HEK293 (cell line): ENCODE measurements around the gene ZNF790.

Experiments used
- CTCF ChIA-PET: fragments of 350-600 bp; formaldehyde crosslinking; extraction: SDS; loops from one replicate; lab custom pipeline; 2021; ENCODE audit warnings: antibody characterized with exemption; lab: Yijun Ruan, JAX
- POLR2A ChIA-PET: fragments of 300-600 bp; formaldehyde crosslinking; extraction: SDS; loops from one replicate; lab custom pipeline; 2020; ENCODE audit warnings: antibody characterized with exemption, inconsistent platforms; lab: Yijun Ruan, JAX
- H3K27ac ChIP-seq: fragments of 200-500 bp; sonication (Bioruptor generic); 2 replicates; pipeline ENCODE4 v1.5.1; 2014; ENCODE audit warnings: low read depth, low read length, control low read depth, inconsistent platforms; ENCODE audit errors: extremely low read depth
- H3K36me3 ChIP-seq, 2 experiments: fragments of 200-500 bp in 1 of 2; sonication (Bioruptor generic) in 1 of 2; 1 replicate in 1 of 2; 2 replicates in 1 of 2; pipeline ENCODE4 v1.5.1; 2014 to 2017; ENCODE audit warnings: inconsistent platforms in 2 of 2, low read length in 2 of 2; ENCODE audit not compliant: control insufficient read depth in 2 of 2, insufficient read depth in 1 of 2
- H3K4me1 ChIP-seq: fragments of 200-500 bp; sonication (Bioruptor generic); 2 replicates; pipeline ENCODE4 v1.5.1; 2014; ENCODE audit warnings: mild to moderate bottlenecking, low read length, inconsistent platforms; ENCODE audit not compliant: control insufficient read depth, insufficient read depth
- H3K4me3 ChIP-seq: 2 replicates; pipeline ENCODE4 v1.5.1; 2011; ENCODE audit warnings: low read depth, mild to moderate bottlenecking, control low read depth, low read length, moderate library complexity
- H3K9me3 ChIP-seq: fragments of 200-500 bp; sonication (Bioruptor generic); 2 replicates; pipeline ENCODE4 v1.5.1; 2014; ENCODE audit warnings: low read depth, low read length, inconsistent platforms; ENCODE audit not compliant: control insufficient read depth, insufficient read depth
- HOXA7 ChIP-seq: sonication (generic); formaldehyde crosslinking; IDR thresholded peaks from 2 replicates; pipeline ENCODE4 v1.8.1; 2022; ENCODE audit warnings: missing genetic modification reagents, borderline replicate concordance
- KLF9 ChIP-seq: fragments of 450-650 bp; formaldehyde crosslinking; IDR thresholded peaks from 2 replicates; pipeline ENCODE4 v1.5.1; 2016; ENCODE audit warnings: missing biosample characterization, missing genetic modification characterization, low read depth
- MEIS1 ChIP-seq: sonication (generic); formaldehyde crosslinking; IDR thresholded peaks from 2 replicates; pipeline ENCODE4 v1.8.1; 2022; ENCODE audit warnings: missing genetic modification reagents, mild to moderate bottlenecking, borderline replicate concordance
- OVOL3 ChIP-seq: fragments of 450-650 bp; formaldehyde crosslinking; IDR thresholded peaks from 2 replicates; pipeline ENCODE4 v1.5.1; 2016; ENCODE audit warnings: missing biosample characterization, missing genetic modification characterization
- SCRT2 ChIP-seq: fragments of 450-650 bp; formaldehyde crosslinking; IDR thresholded peaks from 2 replicates; pipeline ENCODE4 v1.5.1; 2016; ENCODE audit warnings: missing biosample characterization, missing genetic modification characterization
- SETDB1 ChIP-seq: IDR thresholded peaks from one replicate; pipeline ENCODE4 v1.6.1; 2017; ENCODE audit warnings: mild to moderate bottlenecking, low read length, moderate library complexity, mixed read lengths; ENCODE audit not compliant: insufficient read length
- ZBTB20 ChIP-seq: fragments of 450-650 bp; formaldehyde crosslinking; IDR thresholded peaks from 2 replicates; pipeline ENCODE4 v1.5.1; 2016; ENCODE audit warnings: missing biosample characterization, missing genetic modification characterization
- ZBTB48 ChIP-seq: fragments of 450-650 bp; formaldehyde crosslinking; IDR thresholded peaks from 2 replicates; pipeline ENCODE4 v1.5.1; 2016; ENCODE audit warnings: missing biosample characterization, missing genetic modification characterization
- ZNF10 ChIP-seq: fragments of 450-650 bp; formaldehyde crosslinking; IDR thresholded peaks from 2 replicates; pipeline ENCODE4 v1.5.1; 2017; ENCODE audit warnings: missing biosample characterization, missing genetic modification characterization
- ZNF174 ChIP-seq: fragments of 450-650 bp; formaldehyde crosslinking; IDR thresholded peaks from 2 replicates; pipeline ENCODE4 v1.5.0; 2017; ENCODE audit warnings: missing biosample characterization, mild to moderate bottlenecking, missing genetic modification characterization
- ZNF175 ChIP-seq: fragments of 450-650 bp; formaldehyde crosslinking; IDR thresholded peaks from 2 replicates; pipeline ENCODE4 v1.5.1; 2016; ENCODE audit warnings: missing biosample characterization, missing genetic modification characterization
- ZNF211 ChIP-seq: fragments of 450-650 bp; formaldehyde crosslinking; IDR thresholded peaks from 2 replicates; pipeline ENCODE4 v1.5.1; 2016; ENCODE audit warnings: low read depth, missing biosample characterization, missing genetic modification characterization
- ZNF274 ChIP-seq, 2 experiments: fragments of 200-500 bp in 1 of 2; fragments of 450-650 bp in 1 of 2; sonication (Bioruptor generic) in 1 of 2; formaldehyde crosslinking in 1 of 2; IDR thresholded peaks; 2 replicates each; pipeline versions ENCODE4 v1.5.1 to v1.6.1; 2014 to 2016; ENCODE audit warnings: borderline replicate concordance in 1 of 2, inconsistent platforms in 1 of 2, low read length in 1 of 2, missing biosample characterization in 1 of 2, missing genetic modification characterization in 1 of 2
- ZNF311 ChIP-seq: fragments of 450-650 bp; formaldehyde crosslinking; IDR thresholded peaks from 2 replicates; pipeline ENCODE4 v1.5.1; 2017; ENCODE audit warnings: missing biosample characterization, missing genetic modification characterization, borderline replicate concordance
- ZNF324 ChIP-seq: fragments of 450-650 bp; formaldehyde crosslinking; IDR thresholded peaks from 2 replicates; pipeline ENCODE4 v1.5.1; 2016; ENCODE audit warnings: missing biosample characterization, missing genetic modification characterization
- ZNF350 ChIP-seq: fragments of 450-650 bp; formaldehyde crosslinking; IDR thresholded peaks from 2 replicates; pipeline ENCODE4 v1.5.0; 2017; ENCODE audit warnings: missing biosample characterization, mild to moderate bottlenecking, missing genetic modification characterization
- ZNF37A ChIP-seq: fragments of 450-650 bp; IDR thresholded peaks from 2 replicates; pipeline ENCODE4 v1.5.1; 2018; ENCODE audit warnings: missing biosample characterization, missing genetic modification characterization
- ZNF391 ChIP-seq: fragments of 450-650 bp; formaldehyde crosslinking; IDR thresholded peaks from 2 replicates; pipeline ENCODE4 v1.5.1; 2016; ENCODE audit warnings: low read depth, missing biosample characterization, missing genetic modification characterization, borderline replicate concordance
- ZNF416 ChIP-seq: fragments of 450-650 bp; formaldehyde crosslinking; IDR thresholded peaks from 2 replicates; pipeline ENCODE4 v1.5.1; 2016; ENCODE audit warnings: missing biosample characterization, missing genetic modification characterization
- ZNF530 ChIP-seq: fragments of 450-650 bp; formaldehyde crosslinking; IDR thresholded peaks from 2 replicates; pipeline ENCODE4 v1.5.1; 2016; ENCODE audit warnings: low read depth, missing biosample characterization, missing genetic modification characterization
- ZNF791 ChIP-seq: fragments of 450-650 bp; formaldehyde crosslinking; IDR thresholded peaks from 2 replicates; pipeline ENCODE4 v1.5.1; 2016; ENCODE audit warnings: missing biosample characterization, missing genetic modification characterization
- ZXDB ChIP-seq: fragments of 450-650 bp; formaldehyde crosslinking; IDR thresholded peaks from 2 replicates; pipeline ENCODE4 v1.5.1; 2016; ENCODE audit warnings: missing biosample characterization, missing genetic modification characterization
- TF ChIP-seq, protein P1 (sequence below): fragments of 450-650 bp; formaldehyde crosslinking; IDR thresholded peaks from 2 replicates; pipeline ENCODE4 v1.5.1; 2016; ENCODE audit warnings: missing biosample characterization, missing genetic modification characterization
- TF ChIP-seq, protein P2 (sequence below): fragments of 450-650 bp; formaldehyde crosslinking; IDR thresholded peaks from 2 replicates; pipeline ENCODE4 v1.5.1; 2016; ENCODE audit warnings: missing biosample characterization, missing genetic modification characterization
- TF ChIP-seq, protein P3 (sequence below): fragments of 450-650 bp; formaldehyde crosslinking; IDR thresholded peaks from 2 replicates; pipeline ENCODE4 v1.5.1; 2016; ENCODE audit warnings: missing biosample characterization, missing genetic modification characterization, borderline replicate concordance

Gene ZNF790

DNA sequence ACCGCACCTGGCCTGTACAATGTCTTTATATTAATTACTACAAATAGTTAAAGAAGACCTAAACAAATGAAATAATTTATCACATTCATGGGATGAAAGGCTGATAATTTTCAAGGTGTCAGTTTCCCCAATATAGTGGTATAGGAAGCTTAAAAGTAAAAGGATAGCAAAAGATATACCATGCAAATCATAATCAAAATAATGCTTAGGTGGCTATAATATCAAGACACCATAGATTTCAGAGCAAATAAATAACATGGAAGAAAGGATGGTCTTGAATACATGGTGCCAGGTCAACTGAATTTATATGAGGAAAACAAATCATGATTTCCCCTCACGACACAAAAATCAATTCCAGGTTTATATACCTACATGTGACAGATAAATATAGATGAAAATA lies 4.8 kb downstream of the ZNF790 start:
- Histone ChIP-seq H3K9me3 (peaks cover 35% of the 10 kb centered on the region), H3K36me3 (peaks cover 51 to 74% of the 10 kb centered on the region in 2 experiments), H3K4me3 (no peak overlapping the region), H3K27ac (no peak overlapping the region), H3K4me1 (no peaks in the 10 kb centered on the region)
- TF ChIP-seq ZNF211 (tag by site-specific recombination) (peak; percentile 83), KLF9 (tag by site-specific recombination) (no peak)
- ChIA-PET POLR2A (interaction anchor here (0.7 kb wide), 1 partner anchor 256 kb away, joined by 6 read pairs; no protein-coding TSS in a partner anchor), CTCF (interaction anchor here (0.6 to 0.7 kb wide), 3 partner anchors 164 to 1409 kb away, joined by 3 to 4 read pairs (median 3); no protein-coding TSS in a partner anchor)

DNA sequence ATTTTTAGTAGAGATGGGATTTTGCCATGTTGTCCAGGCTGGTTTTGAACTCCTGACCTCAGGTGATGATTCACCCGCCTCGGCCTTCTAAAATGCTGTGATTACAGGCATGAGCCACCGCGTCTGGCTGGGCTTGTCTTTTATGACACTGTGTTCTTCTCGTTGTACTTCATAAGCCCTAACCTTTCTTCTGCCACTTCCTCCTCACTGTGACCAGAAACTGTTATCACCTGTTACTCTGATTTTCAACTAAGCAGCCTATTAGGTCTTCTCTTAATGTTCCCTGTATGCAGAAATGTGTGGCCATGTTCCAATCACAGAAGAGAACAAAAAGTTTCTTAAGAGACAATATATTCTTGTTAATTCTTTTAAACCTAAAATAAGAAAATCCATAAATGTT lies 16.4 kb downstream of the ZNF790 start:
- TF ChIP-seq ZNF791 (tag by site-specific recombination) = no peak
- TF ChIP-seq SCRT2 (tag by site-specific recombination) = peak; percentile 54; the same call in 1 of the 2 replicates
- peak; percentile 74; the same call in 1 of the 2 replicates for TF ChIP-seq ZNF530 (tag by site-specific recombination)
- TF ChIP-seq, protein P1, sequence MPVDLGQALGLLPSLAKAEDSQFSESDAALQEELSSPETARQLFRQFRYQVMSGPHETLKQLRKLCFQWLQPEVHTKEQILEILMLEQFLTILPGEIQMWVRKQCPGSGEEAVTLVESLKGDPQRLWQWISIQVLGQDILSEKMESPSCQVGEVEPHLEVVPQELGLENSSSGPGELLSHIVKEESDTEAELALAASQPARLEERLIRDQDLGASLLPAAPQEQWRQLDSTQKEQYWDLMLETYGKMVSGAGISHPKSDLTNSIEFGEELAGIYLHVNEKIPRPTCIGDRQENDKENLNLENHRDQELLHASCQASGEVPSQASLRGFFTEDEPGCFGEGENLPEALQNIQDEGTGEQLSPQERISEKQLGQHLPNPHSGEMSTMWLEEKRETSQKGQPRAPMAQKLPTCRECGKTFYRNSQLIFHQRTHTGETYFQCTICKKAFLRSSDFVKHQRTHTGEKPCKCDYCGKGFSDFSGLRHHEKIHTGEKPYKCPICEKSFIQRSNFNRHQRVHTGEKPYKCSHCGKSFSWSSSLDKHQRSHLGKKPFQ (tag by site-specific recombination) = no peak
- Histone ChIP-seq H3K9me3 (peaks cover 53% of the 10 kb centered on the region), H3K27ac (no peak overlapping the region), H3K4me3 (no peak overlapping the region), H3K36me3 (peaks cover 76 to 77% of the 10 kb centered on the region in 2 experiments), H3K4me1 (no peaks in the 10 kb centered on the region)
- ChIA-PET CTCF (interaction anchor here (1.4 kb wide), 1 partner anchor 10 kb away, joined by 4 read pairs; no protein-coding TSS in a partner anchor), POLR2A (no interaction called here)

DNA sequence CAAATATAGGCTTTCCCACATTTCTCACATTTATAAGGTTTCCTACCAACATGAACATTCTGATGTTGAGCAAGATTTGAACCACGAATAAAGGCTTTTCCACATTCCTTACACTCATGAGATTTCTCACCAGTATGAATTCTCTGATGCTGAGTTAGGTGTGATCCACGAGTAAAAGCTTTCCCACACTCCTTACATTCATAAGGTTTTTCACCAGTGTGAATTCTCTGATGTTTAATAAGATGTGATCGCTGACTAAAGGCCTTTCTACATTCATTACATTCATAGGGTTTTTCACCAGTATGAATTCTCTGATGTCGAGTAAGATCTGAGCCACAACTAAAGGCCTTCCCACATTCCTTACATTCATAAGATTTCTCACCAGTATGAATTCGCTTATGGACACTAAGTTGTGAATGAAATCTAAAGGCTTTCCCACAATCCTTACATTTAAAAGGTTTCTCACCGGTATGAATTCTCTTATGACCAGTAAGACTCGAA lies 19.0 kb downstream of the ZNF790 start:
- CTCF ChIA-PET = no interaction called here
- POLR2A ChIA-PET = no interaction called here
- H3K4me1 ChIP-seq = no peaks in the 10 kb centered on the region
- no peak for TF ChIP-seq ZNF391 (tag by site-specific recombination)
- TF ChIP-seq, protein P2, sequence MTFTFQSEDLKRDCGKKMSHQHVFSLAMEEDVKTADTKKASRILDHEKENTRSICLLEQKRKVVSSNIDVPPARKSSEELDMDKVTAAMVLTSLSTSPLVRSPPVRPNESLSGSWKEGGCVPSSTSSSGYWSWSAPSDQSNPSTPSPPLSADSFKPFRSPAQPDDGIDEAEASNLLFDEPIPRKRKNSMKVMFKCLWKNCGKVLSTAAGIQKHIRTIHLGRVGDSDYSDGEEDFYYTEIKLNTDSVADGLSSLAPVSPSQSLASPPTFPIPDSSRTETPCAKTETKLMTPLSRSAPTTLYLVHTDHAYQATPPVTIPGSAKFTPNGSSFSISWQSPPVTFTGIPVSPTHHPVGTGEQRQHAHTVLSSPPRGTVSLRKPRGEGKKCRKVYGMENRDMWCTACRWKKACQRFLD (tag by site-specific recombination) = no peak
- TF ChIP-seq ZNF416 (tag by site-specific recombination) = no peak
- TF ChIP-seq ZBTB48 (tag by site-specific recombination) = no peak
- no peak for TF ChIP-seq HOXA7 (CRISPR knock-in tag)
- TF ChIP-seq SETDB1 = peak; percentile 100
- TF ChIP-seq, protein P3, sequence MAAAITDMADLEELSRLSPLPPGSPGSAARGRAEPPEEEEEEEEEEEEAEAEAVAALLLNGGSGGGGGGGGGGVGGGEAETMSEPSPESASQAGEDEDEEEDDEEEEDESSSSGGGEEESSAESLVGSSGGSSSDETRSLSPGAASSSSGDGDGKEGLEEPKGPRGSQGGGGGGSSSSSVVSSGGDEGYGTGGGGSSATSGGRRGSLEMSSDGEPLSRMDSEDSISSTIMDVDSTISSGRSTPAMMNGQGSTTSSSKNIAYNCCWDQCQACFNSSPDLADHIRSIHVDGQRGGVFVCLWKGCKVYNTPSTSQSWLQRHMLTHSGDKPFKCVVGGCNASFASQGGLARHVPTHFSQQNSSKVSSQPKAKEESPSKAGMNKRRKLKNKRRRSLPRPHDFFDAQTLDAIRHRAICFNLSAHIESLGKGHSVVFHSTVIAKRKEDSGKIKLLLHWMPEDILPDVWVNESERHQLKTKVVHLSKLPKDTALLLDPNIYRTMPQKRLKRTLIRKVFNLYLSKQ (tag by site-specific recombination) = no peak
- TF ChIP-seq, protein P1 (tag by site-specific recombination) = peak; percentile 63; the same call in 1 of the 2 replicates
- TF ChIP-seq ZNF350 (tag by site-specific recombination) = 0 out of 2 replicates have a peak, but pooled peaks have one; percentile 14
- no peak for TF ChIP-seq ZNF324 (tag by site-specific recombination)
- TF ChIP-seq ZNF10 (tag by site-specific recombination) = no peak
- TF ChIP-seq ZBTB20 (tag by site-specific recombination) = no peak
- TF ChIP-seq ZNF311 (tag by site-specific recombination) = 0 out of 2 replicates have a peak, but pooled peaks have one; percentile 49
- TF ChIP-seq MEIS1 (CRISPR knock-in tag) = no peak
- no peak for TF ChIP-seq OVOL3 (tag by site-specific recombination)
- TF ChIP-seq KLF9 (tag by site-specific recombination) = no peak
- peak; percentile 87 for TF ChIP-seq ZNF174 (tag by site-specific recombination)
- TF ChIP-seq ZNF274 (IDR thresholded peaks at IDR 0.05; ENCODE audit: low read length) = peak; percentile 100
- peak; percentile 99 for TF ChIP-seq ZNF274 (tag by site-specific recombination; IDR thresholded peaks at IDR 0.05; ENCODE audit: borderline replicate concordance)
- 0 out of 2 replicates have a peak, but pooled peaks have one; percentile 13 for TF ChIP-seq ZXDB (tag by site-specific recombination)
- TF ChIP-seq ZNF37A (tag by site-specific recombination) = 0 out of 2 replicates have a peak, but pooled peaks have one; percentile 31
- TF ChIP-seq ZNF175 = no peak

More for the DNA sequence above, 19.0 kb downstream of the ZNF790 start:
- no peak overlapping the region for H3K27ac ChIP-seq
- H3K36me3 ChIP-seq = peaks cover 74 to 89% of the 10 kb centered on the region in 2 experiments
- H3K9me3 ChIP-seq = peaks cover 55% of the 10 kb centered on the region
- H3K4me3 ChIP-seq = no peak overlapping the region
